GM18951 (cell line): ENCODE results near the gene SF1.

Source experiments
- POLR2A ChIP-seq: IDR thresholded peaks from 4 replicates; pipeline ENCODE4 v1.6.1; 2011; ENCODE audit warnings: mild to moderate bottlenecking; ENCODE audit not compliant: insufficient read length, insufficient read depth; ENCODE audit errors: extremely low read depth
- in situ Hi-C: fragments of 300-500 bp; cut with MboI; formaldehyde crosslinking; loops from one replicate; pipeline ENCODE4 v1.12.0; 2022; ENCODE audit warnings: low sequenced_read_pairs, mixed read lengths, inconsistent platforms; ENCODE audit not compliant: unreplicated experiment

The SF1 gene

DNA sequence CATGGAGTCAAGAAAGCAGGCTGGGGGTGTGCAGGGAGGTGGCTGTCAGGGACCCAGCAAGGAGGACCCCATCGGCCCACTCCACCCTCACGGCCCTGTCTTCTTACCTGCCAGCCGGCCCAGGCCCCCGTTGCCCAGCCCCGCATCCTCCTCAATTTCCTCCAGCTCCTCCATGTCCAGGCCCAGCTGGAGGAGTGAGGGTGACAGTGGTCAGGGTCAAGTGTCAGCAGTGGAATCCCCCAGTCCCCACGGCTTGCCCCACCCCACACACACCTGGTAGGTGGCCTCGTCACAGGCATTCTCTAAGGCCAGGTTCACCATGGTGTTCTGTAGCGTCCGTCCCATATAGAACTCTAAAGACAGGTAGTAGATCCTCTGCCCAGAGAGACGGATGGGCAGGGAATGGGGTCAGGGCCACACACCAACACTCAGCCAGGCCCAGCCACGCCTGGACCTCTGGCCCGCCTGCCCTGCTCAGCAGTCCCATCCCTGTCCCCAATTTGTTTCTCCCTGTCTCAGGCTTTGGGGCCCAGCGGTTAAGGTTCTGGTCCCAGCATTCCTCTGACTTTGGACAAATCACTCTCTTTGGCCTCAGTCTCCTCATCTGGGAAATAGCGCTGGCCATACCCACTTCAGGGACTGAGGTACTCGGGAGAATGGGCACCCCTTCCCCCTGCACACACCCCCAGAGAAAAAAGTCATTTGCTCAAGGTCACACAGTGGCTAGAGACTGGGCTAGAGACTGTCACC lies 19.8 kb downstream of the SF1 start:
- in situ Hi-C loops: no loop called here
- TF ChIP-seq POLR2A: no peak

GRCh38 chr11:64757549-64758329 lies 20.6 kb downstream of the SF1 start:
- in situ Hi-C loops: no loop called here
- no peak for TF ChIP-seq POLR2A

DNA sequence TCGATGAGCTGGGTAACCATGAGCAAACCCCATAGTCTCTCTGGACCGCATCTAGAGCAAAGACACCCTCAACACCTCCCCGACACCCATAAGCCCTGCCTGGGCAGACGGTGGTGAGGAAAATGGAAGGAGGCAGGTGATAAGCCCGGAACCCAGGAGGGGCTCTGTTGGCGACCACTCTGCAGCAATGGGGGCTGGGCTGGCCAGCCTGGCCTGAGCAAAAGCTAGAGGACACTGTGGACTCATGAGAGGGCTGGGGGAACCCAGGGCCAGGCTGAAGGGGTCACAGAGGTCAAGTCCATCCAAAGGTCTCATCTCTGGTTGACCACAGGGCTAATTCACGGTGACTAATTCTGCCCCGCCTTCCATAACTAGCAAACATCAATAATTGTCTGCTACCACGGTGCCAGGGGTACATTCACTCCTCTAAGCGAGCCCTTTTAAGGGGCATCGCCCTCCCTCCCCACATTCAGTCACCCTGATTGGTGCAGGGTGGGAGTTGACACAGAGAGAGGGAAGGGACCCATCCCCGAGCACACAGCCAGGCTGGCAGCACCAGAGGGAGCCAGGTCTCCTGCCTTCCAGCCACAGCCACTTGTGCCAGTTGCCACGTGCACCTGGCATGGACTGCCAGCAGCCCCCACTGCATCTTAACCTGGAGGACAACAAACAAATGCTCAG lies 22.5 kb downstream of the SF1 start:
- TF ChIP-seq POLR2A: no peak
- in situ Hi-C loops: no loop called here

GRCh38 chr11:64754919-64755662 lies 23.3 kb downstream of the SF1 start:
- no peak for TF ChIP-seq POLR2A

DNA sequence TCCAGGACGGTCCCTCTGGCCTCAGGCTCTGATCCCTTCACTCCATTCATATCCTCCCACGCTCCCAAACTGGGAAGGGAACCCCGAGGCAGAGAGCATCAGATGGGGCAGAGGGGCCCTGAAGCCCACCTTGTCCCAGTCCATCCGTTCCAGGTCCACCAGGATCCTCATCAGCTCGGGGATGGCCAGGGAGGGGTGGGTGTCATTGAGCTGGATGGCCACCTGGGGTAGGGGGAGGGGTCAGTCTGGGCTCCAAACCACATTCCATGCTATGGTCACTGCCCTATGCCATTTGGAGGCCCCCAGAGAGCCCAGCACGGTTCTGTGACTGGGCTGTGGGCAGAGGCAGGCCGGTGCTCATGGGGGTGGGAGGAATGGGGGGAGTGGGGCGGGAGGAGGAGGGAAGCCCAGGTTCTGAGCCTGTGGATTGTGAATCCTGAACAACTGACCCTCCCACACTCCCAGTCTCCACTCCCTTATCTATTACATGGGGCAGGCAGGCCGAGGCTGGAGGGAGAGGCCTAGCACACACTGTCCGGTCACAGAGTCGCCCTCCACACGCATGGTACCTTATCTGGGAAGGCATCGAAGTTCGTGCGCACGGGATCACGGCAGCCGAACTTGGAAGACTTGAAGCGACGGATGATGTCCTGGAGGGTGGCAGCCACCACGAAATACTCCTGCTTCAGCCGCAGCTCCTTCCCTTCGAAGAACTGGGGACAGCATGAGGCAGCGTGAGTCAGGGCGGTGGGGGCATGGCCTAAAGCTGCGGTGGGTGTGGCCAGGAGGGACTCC lies 24.0 kb downstream of the SF1 start:
- TF ChIP-seq POLR2A: no peak
- in situ Hi-C loops: no loop called here

More at GRCh38 chr11:64754919-64755662, 23.3 kb downstream of the SF1 start:
- in situ Hi-C loops: no loop called here

DNA sequence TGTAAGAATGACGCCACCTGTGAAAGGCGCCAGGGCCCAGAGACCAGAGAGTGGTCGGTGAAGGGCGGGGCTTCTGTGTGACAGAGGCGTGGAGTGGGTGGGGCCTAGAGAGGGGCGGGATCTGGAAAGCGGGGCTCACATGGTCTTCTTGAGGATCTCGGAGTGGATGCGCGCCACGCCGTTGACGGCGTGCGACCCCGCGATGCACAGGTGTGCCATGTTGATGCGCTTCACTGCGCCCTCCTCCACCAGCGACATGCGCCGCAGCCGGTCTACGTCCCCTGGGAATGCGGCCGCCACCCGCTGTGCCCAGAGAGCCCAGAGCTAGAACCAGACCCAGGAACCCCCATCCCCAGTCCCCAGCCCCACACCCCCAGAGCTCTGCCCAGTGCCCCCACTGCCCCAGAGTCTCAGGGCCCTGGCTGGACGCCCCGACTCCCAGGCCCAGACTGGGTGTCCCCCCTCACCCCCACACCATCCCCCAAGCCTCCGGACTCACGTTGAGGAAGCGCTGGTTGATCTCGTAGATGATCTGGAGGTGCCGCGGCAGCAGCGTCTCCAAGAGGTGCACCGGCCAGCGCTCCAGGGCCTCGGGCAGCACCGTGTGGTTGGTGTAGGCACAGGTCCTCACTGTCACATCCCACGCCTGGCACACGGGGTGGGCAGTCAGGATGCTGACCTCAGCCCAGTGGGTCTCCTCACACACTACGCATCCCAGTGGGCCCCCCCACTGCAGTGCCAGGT lies 24.8 kb downstream of the SF1 start:
- no peak for TF ChIP-seq POLR2A
- in situ Hi-C loops: no loop called here

GRCh38 chr11:64753019-64753379 lies 25.3 kb downstream of the SF1 start:
- in situ Hi-C loops: no loop called here
- TF ChIP-seq POLR2A: no peak

GRCh38 chr11:64752175-64752970 lies 26.0 kb downstream of the SF1 start:
- TF ChIP-seq POLR2A: no peak
- in situ Hi-C loops: no loop called here

DNA sequence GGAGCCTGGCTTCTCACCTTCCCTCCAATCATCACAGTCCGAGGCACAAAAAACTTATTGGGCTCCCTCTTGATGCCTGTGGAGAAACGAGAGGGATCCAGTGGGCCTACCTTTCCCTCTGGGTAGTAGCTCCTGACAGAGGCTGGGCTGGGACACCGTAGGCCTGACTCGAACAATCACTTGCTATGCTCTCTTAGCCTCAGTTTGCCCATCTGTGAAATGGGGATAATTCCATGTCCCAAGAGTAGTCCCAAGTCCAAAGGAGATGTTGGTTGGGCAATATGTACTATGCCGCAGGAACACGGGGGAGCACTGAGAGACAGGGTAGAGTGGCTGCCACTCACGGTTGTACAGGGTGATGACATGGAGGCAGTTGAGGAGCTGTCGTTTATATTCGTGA lies 26.8 kb downstream of the SF1 start:
- TF ChIP-seq POLR2A: no peak
- in situ Hi-C loops: no loop called here

- in situ Hi-C loops: no loop called here
- no peak for TF ChIP-seq POLR2A
Observed at GRCh38 chr11:64751136-64751535, 27.2 kb downstream of the SF1 start.

DNA sequence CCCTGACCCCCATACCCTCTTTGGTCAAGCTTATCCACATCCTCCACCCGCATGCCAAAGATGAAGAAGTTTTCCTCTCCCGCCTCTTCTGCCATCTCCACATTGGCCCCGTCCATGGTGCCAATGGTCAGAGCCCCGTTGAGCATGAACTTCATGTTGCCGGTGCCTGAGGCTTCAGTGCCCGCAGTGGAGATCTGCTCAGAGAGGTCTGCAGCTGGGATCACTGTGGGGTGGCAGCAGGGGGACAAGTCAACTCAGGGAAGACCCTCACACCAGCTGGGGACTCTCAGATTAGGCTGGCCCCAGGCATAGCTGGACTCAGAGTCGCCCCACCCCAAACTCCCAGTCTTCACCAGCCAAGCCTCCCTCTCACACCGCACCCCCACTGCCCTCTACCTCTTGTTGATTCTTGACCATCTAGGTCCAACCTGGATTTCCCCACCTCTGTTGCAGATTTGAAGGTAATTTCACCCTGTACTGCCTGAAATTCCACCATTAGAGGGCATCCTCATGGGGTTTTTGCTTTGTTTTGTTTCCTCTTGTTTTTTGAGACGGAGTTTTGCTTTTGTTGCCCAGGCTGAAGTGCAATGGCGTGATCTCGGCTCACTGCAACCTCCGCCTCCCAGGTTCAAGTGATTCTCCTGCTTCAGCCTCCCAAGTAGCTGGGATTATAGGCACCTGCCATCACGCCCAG lies 27.8 kb downstream of the SF1 start:
- in situ Hi-C loops: no loop called here
- no peak for TF ChIP-seq POLR2A
